ENCODE data around the gene PRKG1.

Gene PRKG1

DNA sequence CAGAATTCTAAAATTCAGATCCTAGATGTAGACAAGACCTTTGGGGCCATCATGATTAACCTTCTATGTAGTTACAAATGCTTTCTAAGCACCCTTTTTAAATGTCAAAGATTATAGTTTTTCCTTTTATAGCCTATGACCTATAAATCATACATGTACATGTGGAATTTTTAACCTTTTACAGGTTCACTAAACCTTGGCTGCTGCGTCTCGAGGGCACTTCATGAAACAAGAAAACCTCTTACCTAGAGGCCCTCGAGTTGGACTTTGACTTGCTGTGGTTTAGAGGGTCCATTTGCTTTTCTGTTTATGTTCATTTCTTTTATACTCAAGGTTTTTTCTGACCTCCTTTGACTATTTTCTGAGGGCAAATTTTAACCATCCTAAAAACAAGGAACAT, 323.0 kb downstream of the PRKG1 start:
- Histone ChIP-seq H3K27ac (ENCODE audit: low read depth, low read length, severe bottlenecking) (no peak overlapping the region), H3K9me3 (ENCODE audit: control insufficient read depth, low read length) (no peaks in the 10 kb centered on the region), H3K36me3 (ENCODE audit: control insufficient read depth, insufficient read depth, low read length) (no peaks in the 10 kb centered on the region), H3K4me3 (ENCODE audit: extremely low read depth, insufficient read depth, low read length, poor library complexity, severe bottlenecking) (no peak overlapping the region), H3K4me1 (ENCODE audit: control insufficient read depth, insufficient read depth, low read length, poor library complexity, severe bottlenecking) (no peaks in the 10 kb centered on the region)
- 67% methylated on average over 1 of the region's 3 CpGs; no CpG with 5 or more reads in 1 of the 2 experiments for WGBS, 2 experiments (ENCODE audit: insufficient coverage in 2 of 2)

DNA sequence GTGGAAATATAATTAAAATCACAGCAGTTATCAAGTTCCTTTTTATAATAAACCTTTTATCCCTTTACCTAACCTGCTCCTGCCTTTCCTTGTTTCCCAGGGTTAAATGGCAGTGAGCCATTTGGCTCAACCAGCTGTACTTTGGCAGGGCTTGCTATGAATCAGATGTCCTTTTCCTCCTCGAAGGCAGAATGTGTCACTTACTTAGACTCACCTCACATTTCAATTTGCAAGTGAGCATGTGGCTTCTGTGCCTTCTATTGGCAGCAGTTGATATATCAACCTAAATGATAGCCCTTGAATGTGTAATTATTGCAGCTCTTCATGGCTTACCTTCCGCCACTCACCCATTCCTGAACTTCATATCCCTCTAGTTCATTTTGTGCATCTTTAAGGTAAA, 323.4 kb downstream of the PRKG1 start:
- H3K36me3 ChIP-seq (ENCODE audit: control insufficient read depth, insufficient read depth, low read length) = no peaks in the 10 kb centered on the region
- H3K9me3 ChIP-seq (ENCODE audit: control insufficient read depth, low read length) = no peaks in the 10 kb centered on the region
- 100% methylated on average over 1 of the region's 2 CpGs; no CpG with 5 or more reads in 1 of the 2 experiments for WGBS, 2 experiments (ENCODE audit: insufficient coverage in 2 of 2)

DNA sequence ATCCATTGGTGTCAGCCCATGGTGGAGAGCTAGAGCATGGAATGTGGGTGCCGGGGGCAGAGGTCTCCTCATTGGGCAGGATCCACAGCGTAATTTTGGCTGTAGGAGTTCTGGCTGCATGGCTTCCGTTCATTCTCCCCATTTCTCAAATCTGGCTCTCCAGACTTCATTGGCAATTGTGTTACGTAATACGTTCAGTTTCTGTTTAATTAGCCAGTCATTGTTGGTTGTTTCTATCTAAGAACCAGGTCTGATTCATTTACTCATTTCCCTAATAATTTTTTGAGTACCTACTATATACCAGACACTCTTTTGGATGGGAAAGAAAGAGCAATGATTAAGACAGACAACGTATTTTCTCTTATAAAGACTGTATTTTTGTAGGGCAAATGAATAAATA, 325.6 kb downstream of the PRKG1 start:
- H3K4me3 ChIP-seq (ENCODE audit: extremely low read depth, insufficient read depth, low read length, poor library complexity, severe bottlenecking) = no peak overlapping the region
- no peaks in the 10 kb centered on the region for H3K4me1 ChIP-seq (ENCODE audit: control insufficient read depth, insufficient read depth, low read length, poor library complexity, severe bottlenecking)
- WGBS, 2 experiments (ENCODE audit: insufficient coverage in 2 of 2) = 100% methylated on average over 2 to 3 of the region's 6 CpGs
- H3K36me3 ChIP-seq (ENCODE audit: control insufficient read depth, insufficient read depth, low read length) = no peaks in the 10 kb centered on the region
- H3K9me3 ChIP-seq (ENCODE audit: control insufficient read depth, low read length) = no peaks in the 10 kb centered on the region
- no peak overlapping the region for H3K27ac ChIP-seq (ENCODE audit: low read depth, low read length, severe bottlenecking)

More for the DNA sequence above, 323.4 kb downstream of the PRKG1 start:
- Histone ChIP-seq H3K4me3 (ENCODE audit: extremely low read depth, insufficient read depth, low read length, poor library complexity, severe bottlenecking) (no peak overlapping the region), H3K27ac (ENCODE audit: low read depth, low read length, severe bottlenecking) (no peak overlapping the region), H3K4me1 (ENCODE audit: control insufficient read depth, insufficient read depth, low read length, poor library complexity, severe bottlenecking) (no peaks in the 10 kb centered on the region)

DNA sequence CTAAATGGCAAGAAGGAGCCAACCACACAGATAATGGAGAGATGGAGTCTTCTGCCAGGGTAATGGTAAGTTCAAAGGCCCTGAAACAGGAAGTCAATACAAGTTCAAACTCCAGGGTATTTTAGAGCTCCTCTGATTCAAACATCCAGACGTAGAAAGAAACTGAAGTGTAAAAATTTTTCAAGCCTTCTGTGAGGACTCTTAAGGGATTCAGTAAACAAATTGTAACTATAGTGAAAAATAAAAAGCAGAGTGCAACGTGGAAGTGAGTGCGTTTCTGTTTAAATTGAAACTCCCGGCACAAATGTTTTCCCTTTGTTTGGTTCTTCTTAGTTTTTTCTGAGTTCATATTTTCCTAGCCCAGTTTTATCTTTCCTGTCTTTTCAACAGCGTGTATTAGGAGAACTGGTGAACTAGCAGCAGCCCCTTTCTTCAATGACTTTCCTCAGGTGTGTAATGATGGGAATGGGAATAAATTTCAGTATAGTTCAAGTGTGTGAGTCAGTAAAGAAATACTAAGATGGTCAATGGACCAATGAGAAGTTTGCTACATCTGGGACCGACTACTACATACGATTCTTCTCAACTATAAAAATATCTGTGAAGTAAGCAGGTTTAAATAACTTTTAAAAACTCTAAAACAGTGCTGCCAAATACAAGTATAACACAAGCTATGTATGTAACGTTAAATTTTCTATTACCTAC, 326.3 kb downstream of the PRKG1 start:
- 93% methylated on average over 5 of the region's 8 CpGs; no CpG with 5 or more reads in 1 of the 2 experiments for WGBS, 2 experiments (ENCODE audit: insufficient coverage in 2 of 2)
- Histone ChIP-seq H3K27ac (ENCODE audit: low read depth, low read length, severe bottlenecking) (no peak overlapping the region), H3K4me1 (ENCODE audit: control insufficient read depth, insufficient read depth, low read length, poor library complexity, severe bottlenecking) (no peaks in the 10 kb centered on the region), H3K9me3 (ENCODE audit: control insufficient read depth, low read length) (no peaks in the 10 kb centered on the region), H3K36me3 (ENCODE audit: control insufficient read depth, insufficient read depth, low read length) (no peaks in the 10 kb centered on the region), H3K4me3 (ENCODE audit: extremely low read depth, insufficient read depth, low read length, poor library complexity, severe bottlenecking) (no peak overlapping the region)

DNA sequence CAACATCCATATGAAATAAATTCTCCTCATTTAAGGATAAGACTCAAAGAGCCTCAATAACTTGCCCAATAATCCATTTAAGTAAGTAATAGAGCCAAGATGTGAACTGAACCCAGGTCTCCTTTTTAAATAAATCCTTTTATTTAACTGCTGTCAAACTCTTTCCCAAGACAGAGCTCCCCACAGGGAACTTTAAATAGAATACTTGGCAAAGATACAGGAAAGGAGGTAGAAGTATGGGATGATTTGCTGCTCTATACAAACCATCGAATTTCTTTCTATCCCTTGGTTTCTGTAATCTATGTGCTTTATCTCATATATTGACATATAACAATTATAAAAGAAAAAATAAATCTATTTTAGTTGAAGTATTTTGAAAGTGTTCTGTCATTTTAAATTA, 329.2 kb downstream of the PRKG1 start:
- Histone ChIP-seq H3K4me1 (ENCODE audit: control insufficient read depth, insufficient read depth, low read length, poor library complexity, severe bottlenecking) (no peaks in the 10 kb centered on the region), H3K4me3 (ENCODE audit: extremely low read depth, insufficient read depth, low read length, poor library complexity, severe bottlenecking) (no peak overlapping the region), H3K27ac (ENCODE audit: low read depth, low read length, severe bottlenecking) (no peak overlapping the region), H3K36me3 (ENCODE audit: control insufficient read depth, insufficient read depth, low read length) (no peaks in the 10 kb centered on the region), H3K9me3 (ENCODE audit: control insufficient read depth, low read length) (no peaks in the 10 kb centered on the region)
- no CpG with 5 or more reads among the region's 1 CpG for WGBS, 2 experiments (ENCODE audit: insufficient coverage in 2 of 2)

DNA sequence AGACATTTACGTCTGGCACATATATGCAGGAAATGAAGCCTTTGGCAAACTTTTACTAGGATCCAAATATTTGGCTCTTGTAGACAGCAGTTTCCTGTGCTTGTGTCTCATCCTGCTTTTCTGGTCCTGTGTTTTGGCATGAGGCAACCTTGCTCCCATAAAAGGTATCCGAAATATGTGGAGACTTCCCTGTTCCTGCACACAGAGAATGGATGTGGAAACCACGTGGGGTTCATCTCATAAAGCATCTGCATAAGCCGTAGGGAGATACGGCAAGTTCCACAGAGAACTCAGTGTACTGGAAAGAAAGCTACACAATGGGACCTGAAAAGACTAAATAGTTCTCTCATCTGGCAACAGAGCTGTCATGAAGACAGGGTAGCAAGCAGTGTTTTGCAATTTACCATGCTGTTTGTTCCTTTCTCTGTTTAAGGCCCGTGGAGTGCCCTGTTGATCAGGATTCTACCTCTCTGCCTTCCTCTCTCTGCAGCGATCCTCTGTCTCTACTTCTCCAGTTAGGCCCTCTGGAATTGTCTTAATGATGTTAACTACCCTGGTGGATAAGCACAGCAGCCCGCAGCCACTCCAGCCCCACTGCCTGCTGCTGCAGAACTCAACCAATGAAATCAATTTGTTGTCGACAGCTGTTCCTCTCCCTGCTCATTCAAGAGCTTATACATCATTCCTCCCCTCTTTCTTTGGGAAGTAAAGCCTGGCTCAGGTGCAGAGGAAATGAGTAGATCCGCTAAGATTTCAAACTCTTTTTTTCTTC, 331.5 kb downstream of the PRKG1 start:
- no peaks in the 10 kb centered on the region for H3K36me3 ChIP-seq (ENCODE audit: control insufficient read depth, insufficient read depth, low read length)
- H3K4me3 ChIP-seq (ENCODE audit: extremely low read depth, insufficient read depth, low read length, poor library complexity, severe bottlenecking) = no peak overlapping the region
- H3K4me1 ChIP-seq (ENCODE audit: control insufficient read depth, insufficient read depth, low read length, poor library complexity, severe bottlenecking) = no peaks in the 10 kb centered on the region
- 78 to 85% methylated on average over 7 to 8 of the region's 10 CpGs for WGBS, 2 experiments (ENCODE audit: insufficient coverage in 2 of 2)
- H3K27ac ChIP-seq (ENCODE audit: low read depth, low read length, severe bottlenecking) = no peak overlapping the region
- H3K9me3 ChIP-seq (ENCODE audit: control insufficient read depth, low read length) = no peaks in the 10 kb centered on the region

DNA sequence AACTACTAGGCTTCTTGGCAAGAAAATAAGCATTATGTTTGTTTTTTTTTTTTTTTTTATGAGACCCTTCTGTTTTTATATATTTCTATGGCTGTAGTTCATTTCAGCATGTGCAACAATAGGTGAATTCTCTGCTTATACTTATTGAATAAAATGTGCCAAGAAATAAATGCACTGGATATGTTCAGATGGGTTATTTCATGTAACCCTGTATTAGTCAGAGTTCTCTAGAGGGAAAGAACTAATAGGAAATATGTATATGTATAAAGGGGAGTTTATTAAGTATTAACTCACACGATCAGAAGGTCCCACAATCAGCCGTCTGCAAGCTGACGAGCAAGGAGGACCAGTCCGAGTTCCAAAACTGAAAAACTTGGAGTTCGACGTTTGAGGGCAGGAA, 332.3 kb downstream of the PRKG1 start:
- WGBS, 2 experiments (ENCODE audit: insufficient coverage in 2 of 2) = 92 to 98% methylated on average over 6 of the region's 6 CpGs

DNA sequence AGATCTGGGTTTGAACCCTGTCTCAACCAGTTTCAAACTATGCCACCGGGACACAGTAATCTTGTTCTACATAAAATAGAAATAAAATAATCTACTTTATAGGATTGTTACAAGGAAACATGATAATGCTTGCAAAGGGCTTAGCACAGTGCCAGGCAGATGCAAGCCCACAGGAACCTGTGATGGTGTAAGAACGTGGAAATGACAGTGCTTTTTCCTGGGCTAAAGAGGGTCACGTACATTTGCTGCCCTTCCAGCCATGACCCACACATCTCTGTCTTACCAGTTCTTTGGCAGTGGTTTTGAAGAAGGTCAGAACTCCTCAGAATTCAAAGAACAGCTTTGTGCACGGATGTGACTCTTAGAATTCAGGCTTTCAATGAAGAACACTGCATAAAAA, 342.2 kb downstream of the PRKG1 start:
- WGBS, 2 experiments (ENCODE audit: insufficient coverage in 2 of 2) = 84 to 88% methylated on average over 1 to 3 of the region's 4 CpGs
- H3K27ac ChIP-seq (ENCODE audit: low read depth, low read length, severe bottlenecking) = no peak overlapping the region
- no peak overlapping the region for H3K4me3 ChIP-seq (ENCODE audit: extremely low read depth, insufficient read depth, low read length, poor library complexity, severe bottlenecking)
- no peaks in the 10 kb centered on the region for H3K36me3 ChIP-seq (ENCODE audit: control insufficient read depth, insufficient read depth, low read length)
- H3K9me3 ChIP-seq (ENCODE audit: control insufficient read depth, low read length) = no peaks in the 10 kb centered on the region
- H3K4me1 ChIP-seq (ENCODE audit: control insufficient read depth, insufficient read depth, low read length, poor library complexity, severe bottlenecking) = no peaks in the 10 kb centered on the region

More for the DNA sequence above, 332.3 kb downstream of the PRKG1 start:
- Histone ChIP-seq H3K4me1 (ENCODE audit: control insufficient read depth, insufficient read depth, low read length, poor library complexity, severe bottlenecking) (no peaks in the 10 kb centered on the region), H3K9me3 (ENCODE audit: control insufficient read depth, low read length) (no peaks in the 10 kb centered on the region), H3K36me3 (ENCODE audit: control insufficient read depth, insufficient read depth, low read length) (no peaks in the 10 kb centered on the region), H3K27ac (ENCODE audit: low read depth, low read length, severe bottlenecking) (no peak overlapping the region), H3K4me3 (ENCODE audit: extremely low read depth, insufficient read depth, low read length, poor library complexity, severe bottlenecking) (no peak overlapping the region)

DNA sequence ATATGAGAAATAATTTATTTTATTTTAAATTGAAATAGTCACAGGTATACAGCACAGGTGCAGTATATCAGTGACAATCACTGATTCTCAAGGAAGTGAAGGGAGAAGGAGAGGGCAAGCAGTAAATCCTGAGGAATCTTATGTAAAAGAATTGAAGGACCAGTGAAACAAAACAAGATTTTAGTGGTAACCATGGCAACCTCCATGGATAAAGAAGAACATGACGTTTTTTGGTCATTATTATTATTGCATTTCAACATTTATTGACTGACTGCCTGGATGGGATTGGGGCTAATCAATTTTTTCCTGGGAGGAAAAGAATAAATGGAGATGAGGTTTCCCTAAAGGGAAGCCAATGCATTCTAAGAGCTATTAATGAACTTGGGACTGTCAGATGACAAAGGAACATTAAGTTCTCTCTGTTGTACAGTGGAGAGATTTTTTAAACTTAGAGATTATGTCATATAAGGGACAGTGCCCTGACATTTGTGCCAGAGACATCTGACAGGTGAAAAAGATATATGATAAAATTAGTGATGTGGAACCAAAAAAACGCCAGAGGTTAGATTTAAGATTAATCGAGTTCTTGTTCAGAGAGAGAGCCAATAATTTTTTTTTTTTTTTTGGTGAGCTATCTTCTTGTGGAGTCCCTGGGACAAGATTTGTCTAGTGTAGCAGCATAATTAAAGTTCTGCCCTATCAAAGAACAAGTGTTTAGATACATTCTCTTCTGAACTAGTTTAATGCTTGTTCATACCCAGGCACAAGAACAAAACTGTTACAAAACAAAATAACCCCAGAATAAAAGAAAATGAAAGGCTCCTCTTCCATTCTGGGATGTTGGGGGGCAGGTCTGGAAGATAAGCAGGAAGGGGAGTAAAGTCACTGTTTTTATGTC, 345.2 kb downstream of the PRKG1 start:
- no peaks in the 10 kb centered on the region for H3K4me1 ChIP-seq (ENCODE audit: control insufficient read depth, insufficient read depth, low read length, poor library complexity, severe bottlenecking)
- no peaks in the 10 kb centered on the region for H3K36me3 ChIP-seq (ENCODE audit: control insufficient read depth, insufficient read depth, low read length)
- no peaks in the 10 kb centered on the region for H3K9me3 ChIP-seq (ENCODE audit: control insufficient read depth, low read length)
- WGBS, 2 experiments (ENCODE audit: insufficient coverage in 2 of 2) = 80 to 95% methylated on average over 1 to 2 of the region's 3 CpGs
- no peak overlapping the region for H3K27ac ChIP-seq (ENCODE audit: low read depth, low read length, severe bottlenecking)
- H3K4me3 ChIP-seq (ENCODE audit: extremely low read depth, insufficient read depth, low read length, poor library complexity, severe bottlenecking) = no peak overlapping the region

DNA sequence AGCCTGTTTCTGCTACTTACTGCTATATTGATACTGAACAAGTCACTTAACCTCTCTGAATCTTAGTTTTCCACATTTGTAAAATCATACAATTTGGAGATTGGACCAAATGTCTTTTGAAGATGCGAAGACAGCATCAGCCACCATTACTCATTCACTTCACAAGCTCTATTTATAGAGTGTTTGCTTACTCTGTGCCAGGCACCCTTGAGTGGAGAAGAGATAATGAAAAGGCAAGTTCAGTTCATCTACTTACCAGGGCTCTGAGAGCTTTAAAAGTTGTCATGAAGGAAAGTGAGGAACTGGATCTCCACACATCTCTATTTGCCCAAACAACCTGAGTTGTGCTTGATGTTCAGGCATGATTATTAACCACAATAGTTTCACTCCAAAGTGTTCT, 347.6 kb downstream of the PRKG1 start:
- no peaks in the 10 kb centered on the region for H3K9me3 ChIP-seq (ENCODE audit: control insufficient read depth, low read length)
- H3K4me1 ChIP-seq (ENCODE audit: control insufficient read depth, insufficient read depth, low read length, poor library complexity, severe bottlenecking) = no peaks in the 10 kb centered on the region
- H3K36me3 ChIP-seq (ENCODE audit: control insufficient read depth, insufficient read depth, low read length) = no peaks in the 10 kb centered on the region
- WGBS, 2 experiments (ENCODE audit: insufficient coverage in 2 of 2) = 60% methylated on average over 1 of the region's 1 CpG; no CpG with 5 or more reads in 1 of the 2 experiments
- no peak overlapping the region for H3K4me3 ChIP-seq (ENCODE audit: extremely low read depth, insufficient read depth, low read length, poor library complexity, severe bottlenecking)
- H3K27ac ChIP-seq (ENCODE audit: low read depth, low read length, severe bottlenecking) = no peak overlapping the region
